Astrocyte (in vitro differentiated cells and primary cell): Measurements from ENCODE around the gene CDC42BPG. TPM values are rescaled to one million over a fixed set of nuclear protein-coding genes. Genes with fewer than 3 reads are reported as not detected.

Experiments
- DNase-seq: peaks from one replicate; pipeline ENCODE4 v3.0.0-alpha.2; 2010; ENCODE audit warnings: low read depth
- FAIRE-seq: peaks from 2 replicates; lab custom pipeline; 2011; peaks lifted over from hg19 to GRCh38; lab: Jason Lieb, UNC
- H2AFZ ChIP-seq: 2 replicates; pipeline ENCODE4 v1.6.0; 2012; ENCODE audit warnings: low read depth, low read length, inconsistent platforms
- H3K27ac ChIP-seq: 2 replicates; pipeline ENCODE4 v1.5.1; 2011; ENCODE audit warnings: low read depth, low read length, inconsistent platforms
- H3K27me3 ChIP-seq: 2 replicates; pipeline ENCODE4 v1.6.0; 2011; ENCODE audit warnings: low read length, inconsistent platforms; ENCODE audit not compliant: insufficient read depth
- H3K36me3 ChIP-seq: 2 replicates; pipeline ENCODE4 v1.5.1; 2011; ENCODE audit warnings: low read length, inconsistent platforms; ENCODE audit not compliant: insufficient read depth
- H3K4me1 ChIP-seq: 2 replicates; pipeline ENCODE4 v1.5.1; 2011; ENCODE audit warnings: low read length, inconsistent platforms; ENCODE audit not compliant: insufficient read depth
- H3K4me2 ChIP-seq: 2 replicates; pipeline ENCODE4 v1.6.0; 2012; ENCODE audit warnings: low read length, inconsistent platforms
- H3K4me3 ChIP-seq: 2 replicates; pipeline ENCODE4 v1.5.1; 2011; ENCODE audit warnings: low read depth, mild to moderate bottlenecking, low read length, inconsistent platforms; ENCODE audit not compliant: insufficient read depth
- H3K79me2 ChIP-seq: 2 replicates; pipeline ENCODE4 v1.6.0; 2012; ENCODE audit warnings: mild to moderate bottlenecking, low read length, inconsistent platforms; ENCODE audit not compliant: insufficient read depth
- H3K9ac ChIP-seq: 2 replicates; pipeline ENCODE4 v1.6.0; 2012; ENCODE audit warnings: mild to moderate bottlenecking, low read length, inconsistent platforms
- H3K9me3 ChIP-seq: 2 replicates; pipeline ENCODE4 v1.5.1; 2012; ENCODE audit warnings: low read depth, mild to moderate bottlenecking, low read length, inconsistent platforms; ENCODE audit not compliant: insufficient read depth
- H4K20me1 ChIP-seq: 2 replicates; pipeline ENCODE4 v1.6.0; 2012; ENCODE audit warnings: low read length, inconsistent platforms; ENCODE audit not compliant: insufficient read depth
- H3K27ac Mint-ChIP-seq: one replicate; pipeline ENCODE4 v1.8.0; 2021; ENCODE audit warnings: mild to moderate bottlenecking, mixed read lengths; ENCODE audit not compliant: unreplicated experiment
- H3K27me3 Mint-ChIP-seq: one replicate; pipeline ENCODE4 v1.8.0; 2021; ENCODE audit warnings: low read depth, mixed read lengths; ENCODE audit not compliant: unreplicated experiment
- H3K36me3 Mint-ChIP-seq: one replicate; pipeline ENCODE4 v1.8.0; 2021; ENCODE audit warnings: low read depth, mixed read lengths; ENCODE audit not compliant: unreplicated experiment
- H3K4me1 Mint-ChIP-seq: one replicate; pipeline ENCODE4 v1.8.0; 2021; ENCODE audit warnings: low read depth, mixed read lengths; ENCODE audit not compliant: unreplicated experiment
- H3K4me3 Mint-ChIP-seq: one replicate; pipeline ENCODE4 v1.8.0; 2021; ENCODE audit warnings: mild to moderate bottlenecking, moderate library complexity, mixed read lengths; ENCODE audit not compliant: unreplicated experiment
- H3K9me3 Mint-ChIP-seq: one replicate; pipeline ENCODE4 v1.8.0; 2021; ENCODE audit warnings: mild to moderate bottlenecking, mixed read lengths; ENCODE audit not compliant: unreplicated experiment
- EZH2 ChIP-seq: IDR thresholded peaks from 2 replicates; pipeline ENCODE4 v1.6.1; 2012; ENCODE audit warnings: mild to moderate bottlenecking, low read length, inconsistent platforms; ENCODE audit not compliant: insufficient read depth
- total RNA-seq: library from RNA; stranded (reverse); gene quantifications from 2 replicates; pipeline ENCODE4 v1.2.1, GENCODE V29; 2021
- TF ChIP-seq, protein P1 (sequence below): IDR thresholded peaks from 2 replicates; pipeline ENCODE4 v1.5.1; 2011; ENCODE audit warnings: low read depth, mild to moderate bottlenecking, inconsistent platforms, low read length, moderate library complexity; ENCODE audit not compliant: insufficient read depth

The CDC42BPG gene
- total RNA-seq, 1 donor from 2014 or later, result 4.6 TPM

DNA sequence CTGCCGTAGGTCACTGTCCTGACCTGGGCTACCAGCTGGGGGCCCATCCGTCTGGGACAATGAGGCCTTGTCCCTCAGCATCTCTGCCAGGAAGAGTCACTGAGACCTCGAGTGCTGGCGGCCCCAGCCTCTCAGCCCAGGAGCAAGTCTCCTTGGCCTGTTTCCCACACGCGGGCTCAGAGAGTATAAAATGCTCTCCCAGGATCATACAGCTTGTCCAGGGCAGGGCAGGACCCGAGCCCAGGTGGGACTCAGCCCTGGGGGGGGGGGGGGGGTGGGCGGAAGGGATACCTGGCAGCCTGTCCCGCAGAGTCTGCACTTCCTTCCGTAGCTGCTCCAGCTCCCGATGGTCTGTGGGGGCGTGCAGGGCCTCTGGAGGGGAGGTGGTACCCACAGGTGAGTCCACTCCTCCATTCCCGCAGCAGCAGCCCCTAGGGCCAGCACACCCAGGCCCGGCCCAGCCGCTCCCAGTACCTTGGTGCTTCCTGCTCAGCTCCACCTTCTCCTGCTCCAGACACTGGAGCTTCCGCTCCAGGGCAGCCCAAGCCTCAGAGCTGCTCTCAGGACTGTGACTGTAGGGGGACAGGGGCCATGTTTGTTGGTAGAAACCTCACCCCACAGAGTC lies 7.9 kb downstream of the CDC42BPG start:
- peaks cover under 1% of the 10 kb centered on the region for H3K27me3 Mint-ChIP-seq
- Histone ChIP-seq H3K27me3 (no peaks in the 10 kb centered on the region), H3K9ac (no peak overlapping the region), H3K9me3 (no peaks in the 10 kb centered on the region), H4K20me1 (no peaks in the 10 kb centered on the region), H3K79me2 (no peaks in the 10 kb centered on the region), H3K4me1 (peaks cover 6% of the 10 kb centered on the region), H3K36me3 (no peaks in the 10 kb centered on the region), H3K4me3 (no peak overlapping the region), H3K4me2 (no peak overlapping the region), H2AFZ (no peak overlapping the region), H3K27ac (no peak overlapping the region)
- H3K9me3 Mint-ChIP-seq, result no peaks in the 10 kb centered on the region
- FAIRE-seq, result no peak
- DNase-seq, result no peak
- no peaks in the 10 kb centered on the region for H3K4me1 Mint-ChIP-seq
- no peaks in the 10 kb centered on the region for H3K36me3 Mint-ChIP-seq
- H3K27ac Mint-ChIP-seq, result no peak overlapping the region
- H3K4me3 Mint-ChIP-seq, result no peak overlapping the region
- TF ChIP-seq, protein P1, sequence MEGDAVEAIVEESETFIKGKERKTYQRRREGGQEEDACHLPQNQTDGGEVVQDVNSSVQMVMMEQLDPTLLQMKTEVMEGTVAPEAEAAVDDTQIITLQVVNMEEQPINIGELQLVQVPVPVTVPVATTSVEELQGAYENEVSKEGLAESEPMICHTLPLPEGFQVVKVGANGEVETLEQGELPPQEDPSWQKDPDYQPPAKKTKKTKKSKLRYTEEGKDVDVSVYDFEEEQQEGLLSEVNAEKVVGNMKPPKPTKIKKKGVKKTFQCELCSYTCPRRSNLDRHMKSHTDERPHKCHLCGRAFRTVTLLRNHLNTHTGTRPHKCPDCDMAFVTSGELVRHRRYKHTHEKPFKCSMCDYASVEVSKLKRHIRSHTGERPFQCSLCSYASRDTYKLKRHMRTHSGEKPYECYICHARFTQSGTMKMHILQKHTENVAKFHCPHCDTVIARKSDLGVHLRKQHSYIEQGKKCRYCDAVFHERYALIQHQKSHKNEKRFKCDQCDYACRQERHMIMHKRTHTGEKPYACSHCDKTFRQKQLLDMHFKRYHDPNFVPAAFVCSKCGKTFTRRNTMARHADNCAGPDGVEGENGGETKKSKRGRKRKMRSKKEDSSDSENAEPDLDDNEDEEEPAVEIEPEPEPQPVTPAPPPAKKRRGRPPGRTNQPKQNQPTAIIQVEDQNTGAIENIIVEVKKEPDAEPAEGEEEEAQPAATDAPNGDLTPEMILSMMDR, result no peak
- no peak for TF ChIP-seq EZH2

- Histone ChIP-seq H3K27ac (no peak overlapping the region), H3K9me3 (no peaks in the 10 kb centered on the region), H3K4me2 (no peak overlapping the region), H3K27me3 (no peaks in the 10 kb centered on the region), H2AFZ (no peak overlapping the region), H3K9ac (no peak overlapping the region), H3K4me1 (peaks cover 6% of the 10 kb centered on the region), H3K36me3 (no peaks in the 10 kb centered on the region), H3K4me3 (no peak overlapping the region), H4K20me1 (no peaks in the 10 kb centered on the region), H3K79me2 (no peaks in the 10 kb centered on the region)
- Mint-ChIP-seq H3K36me3 (no peaks in the 10 kb centered on the region), H3K4me3 (no peak overlapping the region), H3K4me1 (no peaks in the 10 kb centered on the region), H3K27ac (no peak overlapping the region), H3K9me3 (no peaks in the 10 kb centered on the region), H3K27me3 (peaks cover 1% of the 10 kb centered on the region)
- DNase-seq, result no peak
- no peak for TF ChIP-seq EZH2
- TF ChIP-seq, protein P1, result no peak
- no peak for FAIRE-seq
Measured at GRCh38 chr11:64835616-64836447, 8.6 kb downstream of the CDC42BPG start.
